ENCODE data around the gene C11orf86.
"Not testable (repeated sequence)": the region's sequence is repeated elsewhere in the genome, so short reads cannot be mapped to it uniquely, and the experiment has no call there.

The C11orf86 gene

GRCh38 chr11:66992041-66992440 lies 16.9 kb downstream of the C11orf86 start:
- DNase-seq: no peak

- DNase-seq: peak; percentile 49
Measured at GRCh38 chr11:66996609-66997273, 21.6 kb downstream of the C11orf86 start.

DNA sequence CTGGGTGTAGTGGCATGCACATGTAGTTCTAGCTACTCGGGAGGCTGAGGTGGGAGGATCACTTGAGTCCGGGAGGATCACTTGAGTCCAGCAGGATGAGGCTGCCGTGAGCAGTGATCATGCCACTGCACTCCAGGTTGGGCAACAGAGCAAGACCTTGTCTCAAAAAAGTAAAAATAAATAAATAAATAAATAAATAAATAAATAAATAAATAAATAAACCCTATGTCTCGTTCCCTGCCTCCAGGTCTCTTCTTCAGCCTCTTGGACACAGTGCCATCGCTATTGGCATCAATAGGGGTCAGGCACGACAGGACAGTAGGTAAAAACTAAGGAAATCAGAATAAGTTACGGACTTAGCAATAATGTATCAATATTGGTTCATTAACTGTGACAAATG lies 24.5 kb downstream of the C11orf86 start:
- no peak for DNase-seq

DNA sequence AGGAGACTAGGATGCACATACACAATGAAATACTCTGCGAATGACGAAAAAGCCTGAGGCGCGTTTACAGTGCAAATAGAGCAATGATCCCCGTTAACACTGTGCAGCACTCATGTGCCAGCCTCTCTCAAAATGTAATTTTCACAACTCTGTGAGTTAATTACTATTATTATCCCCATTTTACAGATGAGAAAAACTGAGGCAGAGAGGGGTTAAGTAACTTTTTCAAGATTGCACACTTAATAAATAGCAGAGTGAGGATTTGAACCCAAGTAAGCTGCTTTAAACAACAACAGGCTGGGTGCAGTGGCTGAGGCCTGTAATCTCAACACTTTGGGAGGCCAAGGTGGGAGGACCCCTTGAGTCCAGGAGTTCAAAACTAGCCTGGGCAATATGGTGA lies 26.2 kb downstream of the C11orf86 start:
- DNase-seq: no peak

DNA sequence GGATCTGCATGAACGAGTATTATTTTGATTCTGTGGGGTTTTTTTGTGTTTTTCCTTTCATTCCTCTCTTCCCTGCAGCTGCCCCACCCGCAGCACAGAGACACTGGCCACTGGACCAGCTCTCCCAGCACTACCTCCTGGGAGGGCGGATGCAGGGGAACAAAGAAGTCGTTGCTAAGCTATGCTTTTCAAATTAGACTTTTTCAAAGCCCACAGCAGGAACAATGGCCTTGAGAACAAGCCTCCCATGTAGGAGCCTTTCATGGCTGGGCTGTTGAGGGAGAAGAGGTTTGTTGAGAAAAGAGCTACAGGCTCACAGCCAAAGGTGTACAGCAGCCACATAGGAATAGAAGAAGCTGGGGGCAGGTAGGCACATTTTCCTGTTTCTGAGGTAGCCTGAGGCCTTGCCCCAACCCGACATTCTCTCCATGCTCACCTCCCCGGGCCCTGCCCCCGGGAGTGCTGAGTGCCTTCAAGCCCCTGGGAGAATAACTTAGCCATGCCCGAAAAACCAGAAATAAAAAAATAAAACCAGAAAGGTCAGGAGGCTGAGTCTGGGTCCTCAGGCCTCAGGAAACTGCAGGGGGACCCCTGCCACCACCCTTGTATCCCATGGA lies 27.3 kb downstream of the C11orf86 start:
- no peak for DNase-seq

DNA sequence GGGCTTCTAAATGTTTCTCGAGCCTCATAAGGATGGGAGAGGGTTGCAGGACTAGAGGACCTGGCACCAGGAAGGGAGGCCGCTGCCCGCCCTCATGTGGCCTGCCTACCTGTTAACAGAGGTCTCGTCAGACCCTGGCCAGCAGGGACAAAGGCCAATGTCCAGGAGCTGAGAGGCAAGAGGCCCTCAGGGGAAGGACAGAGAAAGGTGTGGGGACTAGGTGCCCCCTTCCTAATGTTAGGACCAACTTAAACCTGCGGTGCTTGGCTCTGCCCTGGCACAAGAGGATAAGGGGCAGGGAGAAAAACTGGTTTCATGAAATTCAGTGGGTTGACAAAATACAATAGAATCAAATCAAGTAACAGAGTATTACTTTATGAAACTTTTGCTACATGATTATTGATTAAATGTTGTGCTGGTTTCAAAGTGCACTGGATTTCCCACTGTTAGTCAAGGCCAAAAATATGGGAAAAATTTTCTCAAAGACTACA lies 27.9 kb downstream of the C11orf86 start:
- no peak for DNase-seq

DNA sequence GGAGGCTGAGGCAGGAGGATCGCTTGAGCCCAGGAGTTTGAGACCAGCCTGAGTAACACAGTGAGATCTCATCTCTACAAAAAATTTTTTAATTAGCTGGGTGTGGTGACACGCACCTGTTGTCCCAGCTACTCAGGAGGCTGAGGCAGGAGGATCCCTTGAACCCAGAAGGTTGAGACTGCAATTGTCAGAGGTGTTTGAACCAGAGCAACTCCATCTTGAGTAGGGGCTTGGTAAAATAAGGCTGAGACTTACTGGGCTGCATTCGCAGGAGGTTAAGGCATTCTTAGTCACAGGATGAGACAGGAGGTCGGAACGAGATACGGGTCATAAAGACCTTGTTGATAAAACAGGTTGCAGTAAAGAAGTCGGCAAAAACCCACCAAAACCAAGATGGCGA lies 30.1 kb downstream of the C11orf86 start:
- DNase-seq: not testable (repeated sequence)

DNA sequence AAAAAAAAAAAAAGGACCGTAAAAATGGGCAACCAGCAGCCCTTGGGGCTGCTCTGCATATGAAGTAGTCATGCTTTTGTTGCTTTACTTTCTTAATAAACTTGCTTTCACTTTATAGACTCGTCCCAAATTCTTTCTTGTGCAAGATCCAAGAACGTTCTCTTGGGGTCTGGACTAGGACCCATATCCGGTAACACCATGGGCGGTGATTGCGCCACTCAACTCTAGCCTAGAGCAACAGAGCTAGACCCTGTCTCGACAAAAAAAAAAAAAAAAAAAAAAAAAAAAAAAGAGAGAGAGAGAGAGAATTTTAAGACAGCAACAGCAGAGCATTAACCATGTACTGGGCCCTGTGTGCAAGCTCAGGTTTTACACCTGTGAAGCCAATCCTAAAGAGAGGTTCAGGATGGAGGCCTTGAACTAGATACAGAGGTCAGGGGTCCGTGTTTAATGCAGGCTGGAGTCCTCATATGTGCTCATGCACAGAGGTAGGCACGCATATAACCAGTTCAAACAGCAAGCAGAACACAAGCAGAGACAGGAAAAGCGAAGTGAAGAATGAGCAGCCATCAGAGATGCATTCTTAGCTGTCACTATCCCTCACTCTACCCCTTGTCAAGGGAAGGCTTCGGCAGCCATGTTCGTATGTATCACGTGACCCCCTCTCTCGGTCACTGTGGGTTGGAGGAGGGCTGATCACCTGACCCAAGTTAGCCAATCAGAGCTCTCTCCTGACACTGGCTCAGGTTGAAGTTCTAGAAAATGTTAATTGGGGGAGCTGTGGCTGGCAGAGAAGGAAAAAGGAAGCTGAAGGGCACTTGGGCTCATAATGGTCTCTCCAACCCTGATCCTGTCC lies 31.2 kb downstream of the C11orf86 start:
- DNase-seq: no peak

GRCh38 chr11:67007126-67007525 lies 32.0 kb downstream of the C11orf86 start:
- DNase-seq: no peak

DNA sequence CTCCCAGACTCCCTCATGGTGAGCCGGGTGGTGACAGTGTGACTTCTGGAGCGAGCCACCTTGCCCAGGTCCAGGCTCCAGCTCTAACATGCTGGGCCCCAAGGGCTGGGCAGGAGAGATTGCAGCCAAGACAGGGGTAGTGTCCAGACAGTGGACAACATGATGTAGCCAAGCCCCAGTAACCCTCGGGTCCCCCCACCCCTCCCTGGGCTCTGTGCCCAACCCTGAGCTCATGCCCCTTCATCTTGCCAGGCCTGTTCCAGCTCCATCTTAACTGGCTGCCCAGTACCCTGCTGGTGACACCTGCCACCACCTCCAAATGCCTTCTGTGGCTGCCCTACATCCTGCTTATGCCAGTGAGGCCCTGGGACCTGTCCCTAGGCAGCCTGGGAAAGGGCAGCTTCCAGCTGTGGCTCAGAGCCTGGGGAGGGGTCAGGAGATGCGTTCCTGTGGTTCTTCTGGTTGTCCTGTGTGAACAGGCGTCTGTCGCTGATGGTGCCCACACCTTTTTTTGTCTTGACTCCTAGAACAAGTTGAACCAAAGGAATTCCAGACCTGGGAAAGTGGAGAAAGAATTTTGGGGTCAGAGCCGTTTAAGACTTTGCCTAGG lies 35.3 kb downstream of the C11orf86 start:
- DNase-seq: no peak

DNA sequence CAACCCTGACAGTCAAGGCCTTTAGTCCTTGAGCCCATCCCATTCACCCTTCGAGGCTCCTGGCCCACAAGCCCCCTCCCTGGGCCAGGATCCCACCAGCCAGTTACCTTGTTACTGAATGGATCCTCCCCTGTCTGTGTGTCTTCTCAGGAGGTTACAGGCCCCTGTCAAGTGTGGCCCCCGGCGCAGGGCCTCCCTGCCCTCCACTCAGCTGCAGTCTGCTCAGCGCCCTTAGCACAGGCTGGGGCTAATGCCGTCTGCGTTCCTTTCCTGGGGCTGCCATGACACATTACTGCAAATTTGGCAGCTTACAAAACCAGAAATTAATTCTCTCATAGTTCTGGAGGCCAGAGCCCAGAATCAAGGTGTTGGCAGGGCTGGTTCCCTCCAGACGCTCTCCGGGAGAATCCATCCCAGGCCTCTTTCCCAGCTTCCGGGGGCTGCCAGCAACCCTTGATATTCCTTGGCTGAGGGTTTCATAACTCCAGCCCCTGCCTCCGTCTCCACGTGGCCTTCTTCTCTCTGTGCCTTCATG lies 38.5 kb downstream of the C11orf86 start:
- no peak for DNase-seq

- DNase-seq: no peak
Measured at GRCh38 chr11:67014343-67014742, 39.2 kb downstream of the C11orf86 start.

GRCh38 chr11:67015048-67015447 lies 39.9 kb downstream of the C11orf86 start:
- no peak for DNase-seq

- no peak for DNase-seq
Measured at GRCh38 chr11:67016550-67016949, 41.4 kb downstream of the C11orf86 start.

DNA sequence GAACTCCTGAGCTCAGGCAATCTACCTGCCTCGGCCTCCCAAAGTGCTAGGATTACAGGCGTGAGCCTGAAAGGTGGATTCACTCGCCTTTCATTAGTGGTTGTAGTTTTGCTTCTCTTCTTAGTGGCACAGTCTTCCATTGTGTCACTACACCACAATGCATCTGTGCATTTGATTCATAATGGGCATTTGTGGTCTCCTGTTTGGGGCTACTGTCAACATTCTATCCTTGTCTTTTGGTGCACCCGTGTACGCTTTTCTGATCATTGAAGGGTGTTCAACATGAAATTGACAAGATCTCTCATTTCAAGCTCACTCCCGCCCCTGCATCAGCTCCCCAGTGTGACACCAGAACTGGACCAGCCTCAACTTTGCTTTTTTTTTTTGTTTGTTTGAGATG lies 45.8 kb downstream of the C11orf86 start:
- no peak for DNase-seq

DNA sequence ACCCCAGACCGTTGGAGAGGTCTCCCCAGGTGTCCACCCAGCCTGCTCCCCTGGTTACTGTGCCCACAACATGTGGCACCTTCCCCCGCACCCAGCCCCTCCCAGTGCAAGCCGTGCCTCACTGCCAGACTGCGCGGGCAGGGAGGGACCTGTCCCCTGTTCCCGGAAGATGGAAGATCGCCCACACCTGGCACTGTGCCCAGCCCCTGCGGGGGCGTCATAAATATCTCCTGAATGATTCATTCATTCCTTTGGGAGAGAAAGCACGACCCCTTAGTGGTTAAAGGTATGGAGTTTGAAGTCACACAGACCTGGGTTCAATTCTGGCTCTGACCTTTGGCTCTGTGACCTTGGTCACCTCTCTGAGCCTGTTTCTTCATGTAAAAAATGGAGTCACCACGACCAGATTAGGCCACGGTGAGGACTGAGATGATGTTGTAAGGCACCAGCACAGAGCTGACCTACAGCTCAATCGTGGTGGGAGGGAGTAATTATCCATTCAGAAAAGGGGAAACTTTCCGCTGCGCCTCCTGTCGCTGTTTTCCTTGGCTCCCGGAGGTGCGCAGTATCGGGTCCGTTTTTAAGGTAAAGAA lies 47.3 kb downstream of the C11orf86 start:
- no peak for DNase-seq

- DNase-seq: no peak
Measured at GRCh38 chr11:67022961-67023956, 48.2 kb downstream of the C11orf86 start, which contains the start of gene SYT12. Gene SYT12 (plus strand): TSS chr11:67023134. CDS start chr11:67030145, 7,011 bp downstream.

DNA sequence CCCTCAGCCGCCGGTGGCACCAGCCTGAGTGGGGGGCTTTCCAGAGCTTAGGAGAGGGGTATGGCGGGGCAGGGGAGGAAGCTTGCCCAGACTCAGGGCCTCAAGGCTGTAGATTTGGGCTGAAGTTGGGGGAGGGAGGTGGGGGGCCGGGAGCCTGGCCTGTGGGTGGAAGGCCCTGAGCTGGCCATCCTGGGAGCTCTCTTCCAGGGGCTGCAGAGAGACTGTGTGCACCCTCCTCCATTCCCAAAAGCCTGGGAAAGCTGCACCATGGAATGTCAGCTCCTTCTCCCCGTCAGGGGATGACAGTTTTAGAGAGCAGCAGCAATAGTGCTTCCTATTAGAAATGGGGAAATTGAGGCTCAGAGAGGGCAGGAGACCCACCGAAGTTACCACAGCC lies 48.9 kb downstream of the C11orf86 start:
- no peak for DNase-seq

GRCh38 chr11:67024410-67024809 lies 49.3 kb downstream of the C11orf86 start:
- no peak for DNase-seq

GRCh38 chr11:67024966-67025365 lies 49.9 kb downstream of the C11orf86 start:
- DNase-seq: no peak

GRCh38 chr11:67025750-67026149 lies 50.6 kb downstream of the C11orf86 start:
- DNase-seq: no peak

All from right hindlimb (tissue), 1 donor.